HepG2 (cell line): Measurements from ENCODE around the gene ST6GALNAC3. TPM values are rescaled to one million over a fixed set of nuclear protein-coding genes. Genes with fewer than 3 reads are reported as not detected.

ENCODE experiments used
- ATAC-seq: fragments of 200-7000 bp; cut with Tn5 transposase; 3 replicates; pipeline ENCODE4 v1.9.1; 2020; ENCODE audit warnings: mild to moderate bottlenecking, moderate library complexity
- BruUV-seq: library from RNA; stranded (reverse); fragments of 400-500 nt; replicated peaks from 2 replicates; lab custom pipeline; 2021; lab: Mats Ljungman, UMichigan
- CTCF ChIA-PET: fragments of 300-600 bp; formaldehyde crosslinking; extraction: SDS; loops from one replicate; lab custom pipeline; 2021; ENCODE audit warnings: low total read pairs, inconsistent platforms, low intra/inter-chr PET ratio; lab: Yijun Ruan, JAX
- POLR2A ChIA-PET: fragments of 350-600 bp; sonication (Branson Sonifier 250); formaldehyde crosslinking; loops from one replicate; lab custom pipeline; 2020; ENCODE audit warnings: antibody characterized with exemption, inconsistent platforms; lab: Yijun Ruan, JAX
- DNase-seq: peaks from one replicate; pipeline ENCODE4 v3.0.0-alpha.2; 2015; ENCODE audit warnings: low spot score
- FAIRE-seq: peaks from 3 replicates; lab custom pipeline; 2011; peaks lifted over from hg19 to GRCh38; lab: Jason Lieb, UNC
- H2AFZ ChIP-seq: one replicate; pipeline ENCODE4 v1.6.1; 2011; ENCODE audit warnings: low read length, inconsistent platforms
- H3K27ac ChIP-seq: fragments of 300-600 bp; 3 replicates; pipeline ENCODE4 v1.8.0; 2011; ENCODE audit warnings: mixed run types, mild to moderate bottlenecking, mixed read lengths, low read length, inconsistent platforms; ENCODE audit not compliant: insufficient read depth; ENCODE audit errors: extremely low read length
- H3K27me3 ChIP-seq, 2 experiments: fragments of 200-600 bp in 1 of 2; 2 replicates in 1 of 2; 3 replicates in 1 of 2; pipeline versions ENCODE4 v1.6.0 to v1.8.0; 2011; ENCODE audit warnings: low read length in 2 of 2, mild to moderate bottlenecking in 2 of 2, moderate library complexity in 2 of 2, inconsistent platforms in 1 of 2; ENCODE audit not compliant: insufficient read depth in 2 of 2, control insufficient read depth in 1 of 2
- H3K36me3 ChIP-seq, 2 experiments: fragments of 200-600 bp in 1 of 2; replicated peaks in 1 of 2; 2 replicates in 1 of 2; 3 replicates in 1 of 2; pipeline versions ENCODE4 v1.5.1 to v1.8.0; 2011; ENCODE audit warnings: low read length in 2 of 2, inconsistent platforms in 1 of 2; ENCODE audit not compliant: insufficient read depth in 2 of 2, control insufficient read depth in 1 of 2
- H3K4me1 ChIP-seq: 2 replicates; pipeline ENCODE4 v1.5.1; 2012; ENCODE audit warnings: low read length, inconsistent platforms; ENCODE audit not compliant: insufficient read depth
- H3K4me2 ChIP-seq: 2 replicates; pipeline ENCODE4 v1.6.0; 2011; ENCODE audit warnings: low read depth, low read length, inconsistent platforms
- H3K4me3 ChIP-seq, 3 experiments: fragments of 200-600 bp in 1 of 3; sonication (generic), shearing (Covaris generic) in 1 of 3; replicated peaks in 1 of 3; 2 replicates each; pipeline ENCODE4 v1.5.1; 2011 to 2016; ENCODE audit warnings: low read length in 3 of 3, inconsistent platforms in 2 of 3, low read depth in 2 of 3, mild to moderate bottlenecking in 2 of 3, control low read depth in 1 of 3, mixed read lengths in 1 of 3; ENCODE audit not compliant: insufficient read depth in 1 of 3
- H3K79me2 ChIP-seq: one replicate; pipeline ENCODE4 v1.6.1; 2011; ENCODE audit warnings: low read length, inconsistent platforms; ENCODE audit not compliant: insufficient read depth
- H3K9ac ChIP-seq: 2 replicates; pipeline ENCODE4 v1.6.0; 2011; ENCODE audit warnings: mild to moderate bottlenecking, low read depth, low read length, inconsistent platforms; ENCODE audit not compliant: insufficient read depth
- H3K9me3 ChIP-seq: 2 replicates; pipeline ENCODE4 v1.5.1; 2012; ENCODE audit warnings: mild to moderate bottlenecking, low read length
- H4K20me1 ChIP-seq: 2 replicates; pipeline ENCODE4 v1.6.0; 2011; ENCODE audit warnings: inconsistent platforms, mild to moderate bottlenecking, low read length, moderate library complexity; ENCODE audit not compliant: insufficient read depth
- FUBP1 ChIP-seq: sonication (generic); formaldehyde crosslinking; IDR thresholded peaks from 2 replicates; pipeline ENCODE4 v1.5.1; 2020; ENCODE audit warnings: missing genetic modification reagents, mild to moderate bottlenecking, borderline replicate concordance
- HDAC2 ChIP-seq: sonication (generic); formaldehyde crosslinking; IDR thresholded peaks from 2 replicates; pipeline ENCODE4 v1.4.0; 2020; ENCODE audit warnings: missing genetic modification reagents
- HIC2 ChIP-seq: sonication (generic); formaldehyde crosslinking; IDR thresholded peaks from 2 replicates; pipeline ENCODE4 v1.9.0; 2022; ENCODE audit warnings: low read depth, missing genetic modification reagents
- HMGXB3 ChIP-seq: sonication (generic); formaldehyde crosslinking; IDR thresholded peaks from 2 replicates; pipeline ENCODE4 v1.4.0; 2020; ENCODE audit warnings: missing genetic modification reagents, borderline replicate concordance
- HOXA9 ChIP-seq: sonication (generic); formaldehyde crosslinking; IDR thresholded peaks from 2 replicates; pipeline ENCODE4 v1.8.1; 2022; ENCODE audit warnings: missing genetic modification reagents, mild to moderate bottlenecking, moderate library complexity, borderline replicate concordance
- KDM6A ChIP-seq: IDR thresholded peaks from 2 replicates; pipeline ENCODE4 v1.6.1; 2016; ENCODE audit warnings: low read depth
- KLF11 ChIP-seq: IDR thresholded peaks from 2 replicates; pipeline ENCODE4 v1.6.1; 2016; ENCODE audit warnings: missing compliant biosample characterization
- PATZ1 ChIP-seq: sonication (generic); formaldehyde crosslinking; IDR thresholded peaks from 2 replicates; pipeline ENCODE4 v1.4.0; 2020; ENCODE audit warnings: missing genetic modification reagents
- RBM39 ChIP-seq: fragments of 200-400 bp; formaldehyde crosslinking; IDR thresholded peaks from one replicate; pipeline ENCODE4 v1.6.1; 2018; ENCODE audit warnings: antibody characterized with exemption, mild to moderate bottlenecking, low read depth, low read length; ENCODE audit not compliant: poor library complexity, severe bottlenecking
- SMARCE1 ChIP-seq: fragments of 450-650 bp; IDR thresholded peaks from 2 replicates; pipeline ENCODE4 v1.6.1; 2017; ENCODE audit warnings: borderline replicate concordance
- SNRNP70 ChIP-seq: fragments of 200-400 bp; formaldehyde crosslinking; IDR thresholded peaks from 2 replicates; pipeline ENCODE4 v1.6.1; 2017; ENCODE audit warnings: mild to moderate bottlenecking, low read depth, low read length, moderate library complexity
- XBP1 ChIP-seq: sonication (generic); formaldehyde crosslinking; IDR thresholded peaks from 2 replicates; pipeline ENCODE4 v1.5.0; 2020; ENCODE audit warnings: missing genetic modification reagents
- ZFP41 ChIP-seq: sonication (generic); formaldehyde crosslinking; IDR thresholded peaks from 2 replicates; pipeline ENCODE4 v1.4.0; 2020; ENCODE audit warnings: mild to moderate bottlenecking, missing genetic modification reagents, borderline replicate concordance
- ZNF30 ChIP-seq: sonication (generic); formaldehyde crosslinking; IDR thresholded peaks from 2 replicates; pipeline ENCODE4 v1.5.0; 2020; ENCODE audit warnings: mild to moderate bottlenecking, missing genetic modification reagents
- ZNF549 ChIP-seq: sonication (generic); formaldehyde crosslinking; IDR thresholded peaks from 2 replicates; pipeline ENCODE4 v1.5.0; 2020; ENCODE audit warnings: missing genetic modification reagents
- ZNF678 ChIP-seq: sonication (generic); formaldehyde crosslinking; IDR thresholded peaks from 2 replicates; pipeline ENCODE4 v1.4.0; 2020; ENCODE audit warnings: mild to moderate bottlenecking, missing genetic modification reagents
- WGBS: methylation state at CpG from one replicate; pipeline ENCODE4 v1.1.6; 2017; ENCODE audit warnings: low lambda C conversion rate; 5-methylcytosine and 5-hydroxymethylcytosine counted together
- in situ Hi-C: cut with HindIII; loops from 2 replicates; pipeline ENCODE4 v1.10.0; 2017; ENCODE audit warnings: low pct_unique_long_range_greater_than_20kb; ENCODE audit not compliant: extremely low pct_ligation_motif_present
- intact Hi-C: fragments of 100-400 bp; cut with micrococcal nuclease; formaldehyde crosslinking; loops from one replicate; pipeline ENCODE4 v1.10.0; 2022; ENCODE audit not compliant: unreplicated experiment
- polyA plus RNA-seq, 8 experiments: library from polyadenylated mRNA; depleted of rRNA in 3 of 8; stranded (reverse) in 7 of 8; unstranded in 1 of 8; fragments of >200 nt; fragmentation: Illumina TruSeq in 4 of 8; extraction: Trizol in 4 of 8; gene quantifications; 2 replicates each; pipeline versions ENCODE4 v1.2.1 to v1.2.3, GENCODE V29; 2011 to 2016; ENCODE audit warnings: low read depth in 4 of 8, missing spikeins in 1 of 8, mixed read lengths in 1 of 8; ENCODE audit not compliant: insufficient read depth in 1 of 8
- total RNA-seq, 5 experiments: library from RNA; depleted of rRNA; stranded (reverse); fragments of >200 nt; fragmentation: Illumina TruSeq; extraction: Trizol; gene quantifications; 2 replicates each; pipeline ENCODE4 v1.2.3, GENCODE V29; 2016; ENCODE audit warnings: low read depth in 1 of 5

The ST6GALNAC3 gene
- total and polyA plus RNA-seq, 2 of the 13 experiments (the other 11 are each of a cell fraction or from before 2014, with no cell fraction given): not detected

- Histone ChIP-seq H3K9me3 (peaks cover 9% of the 10 kb centered on the region; the same call in 1 of the 2 replicates), H3K27ac (no peak overlapping the region), H3K9ac (no peak overlapping the region), H3K36me3 (no peaks in the 10 kb centered on the region), H3K79me2 (no peaks in the 10 kb centered on the region), H3K4me1 (no peaks in the 10 kb centered on the region), H3K4me3 (no peak overlapping the region), H2AFZ (no peak overlapping the region), H3K27me3 (no peaks in the 10 kb centered on the region), H4K20me1 (no peaks in the 10 kb centered on the region), H3K4me2 (no peak overlapping the region)
- BruUV-seq: no TSS peak
- ATAC-seq: no peak
- ChIA-PET POLR2A (no interaction called here), CTCF (no interaction called here)
- 1% methylated on average over 3 of the region's 3 CpGs for WGBS
- DNase-seq: no peak
- TF ChIP-seq HDAC2 (CRISPR knock-in tag) (no peak), KDM6A (CRISPR knock-in tag) (no peak), FUBP1 (CRISPR knock-in tag) (no peak), ZNF30 (no peak), SMARCE1 (no peak), HIC2 (CRISPR knock-in tag) (no peak), HOXA9 (CRISPR knock-in tag) (no peak), ZNF549 (CRISPR knock-in tag) (no peak), ZFP41 (no peak), XBP1 (no peak), RBM39 (no peak), KLF11 (CRISPR knock-in tag) (no peak), HMGXB3 (CRISPR knock-in tag) (no peak), SNRNP70 (no peak), ZNF678 (no peak), PATZ1 (CRISPR knock-in tag) (no peak)
- in situ Hi-C loops: no loop called here
- intact Hi-C loops: no loop called here
- FAIRE-seq: no peak
These were observed 344.0 kb downstream of the ST6GALNAC3 start for GRCh38 chr1:76418531-76418930.
